Activated gamma-delta T cell treated with anti-CD3 and anti-CD28 coated beads, Interleukin-2, amount 50 U/mL, for 16 hours (primary cell): ENCODE data around the gene BMP8A.
"Not testable (repeated sequence)": the region's sequence is repeated elsewhere in the genome, so short reads cannot be mapped to it uniquely, and the experiment has no call there.

Experiments used
- DNase-seq: peaks from one replicate; pipeline ENCODE4 v3.0.0-alpha.2; 2020; ENCODE audit warnings: low read depth

BMP8A gene

GRCh38 chr1:39507230-39507928 lies 15.9 kb downstream of the BMP8A start:
- DNase-seq, result no peak

GRCh38 chr1:39508266-39508665 lies 16.8 kb downstream of the BMP8A start:
- DNase-seq, result no peak

- no peak for DNase-seq
Observed at GRCh38 chr1:39508857-39509305, 17.4 kb downstream of the BMP8A start.

GRCh38 chr1:39509360-39510009 lies 18.0 kb downstream of the BMP8A start:
- DNase-seq, result no peak

GRCh38 chr1:39510570-39511186 lies 19.2 kb downstream of the BMP8A start:
- DNase-seq, result not testable (repeated sequence)

- DNase-seq, result not testable (repeated sequence)
Observed at GRCh38 chr1:39511477-39511876, 20.0 kb downstream of the BMP8A start.

GRCh38 chr1:39512234-39512847 lies 20.9 kb downstream of the BMP8A start:
- DNase-seq, result not testable (repeated sequence)

GRCh38 chr1:39514710-39515124 lies 23.3 kb downstream of the BMP8A start:
- DNase-seq, result not testable (repeated sequence)

GRCh38 chr1:39515131-39516086 lies 24.0 kb downstream of the BMP8A start:
- DNase-seq, result not testable (repeated sequence)

GRCh38 chr1:39516841-39517240 lies 25.4 kb downstream of the BMP8A start:
- not testable (repeated sequence) for DNase-seq

GRCh38 chr1:39517936-39518335 lies 26.5 kb downstream of the BMP8A start:
- DNase-seq, result not testable (repeated sequence)

GRCh38 chr1:39519376-39519775 lies 27.9 kb downstream of the BMP8A start:
- DNase-seq, result not testable (repeated sequence)

GRCh38 chr1:39522221-39522620 lies 30.8 kb downstream of the BMP8A start:
- DNase-seq, result not testable (repeated sequence)

GRCh38 chr1:39522661-39523567 lies 31.5 kb downstream of the BMP8A start:
- no peak for DNase-seq

- no peak for DNase-seq
Observed at GRCh38 chr1:39524171-39524570, 32.7 kb downstream of the BMP8A start.

- no peak for DNase-seq
Observed at GRCh38 chr1:39524591-39525365, 33.3 kb downstream of the BMP8A start.

GRCh38 chr1:39525366-39526165 lies 34.1 kb downstream of the BMP8A start:
- peak; percentile 19 for DNase-seq

GRCh38 chr1:39526466-39527189 lies 35.2 kb downstream of the BMP8A start:
- DNase-seq, result no peak
